GM19099 (cell line): ENCODE results near the gene RASGRP1.

Experiments
- POLR2A ChIP-seq: IDR thresholded peaks from 3 replicates; pipeline ENCODE4 v1.6.1; 2011; ENCODE audit warnings: low read depth; ENCODE audit not compliant: insufficient read length; ENCODE audit errors: extremely low read depth

RASGRP1 gene

GRCh38 chr15:38463893-38464292, 100.7 kb downstream of the RASGRP1 start:
- TF ChIP-seq POLR2A: no peak

GRCh38 chr15:38461066-38461833, 103.4 kb downstream of the RASGRP1 start:
- TF ChIP-seq POLR2A: no peak

GRCh38 chr15:38460543-38460942, 104.1 kb downstream of the RASGRP1 start:
- TF ChIP-seq POLR2A: no peak

- no peak for TF ChIP-seq POLR2A
These were observed 105.1 kb downstream of the RASGRP1 start for GRCh38 chr15:38459480-38459879.

- TF ChIP-seq POLR2A: no peak
These were observed 106.0 kb downstream of the RASGRP1 start for GRCh38 chr15:38458646-38459045.

GRCh38 chr15:38455092-38455491, 109.5 kb downstream of the RASGRP1 start:
- no peak for TF ChIP-seq POLR2A

- no peak for TF ChIP-seq POLR2A
These were observed 109.9 kb downstream of the RASGRP1 start for GRCh38 chr15:38454696-38455090.

GRCh38 chr15:38453971-38454695, 110.5 kb downstream of the RASGRP1 start, which contains the start of gene FAM98B:
Gene FAM98B (plus strand): TSS chr15:38454127. CDS start chr15:38454162, 35 bp downstream.
- peak; percentile 93 for TF ChIP-seq POLR2A

- TF ChIP-seq POLR2A: no peak
These were observed 123.5 kb downstream of the RASGRP1 start for GRCh38 chr15:38441130-38441519.

- no peak for TF ChIP-seq POLR2A
These were observed 124.1 kb downstream of the RASGRP1 start for GRCh38 chr15:38440353-38441129.
